Measurements from ENCODE around the gene FAM83C.

FAM83C gene

GRCh38 chr20:35240811-35241293, 51.4 kb downstream of the FAM83C start:
- H3K4me3 Mint-ChIP-seq, result no peak overlapping the region
- no peaks in the 10 kb centered on the region for H3K4me1 Mint-ChIP-seq
- H3K27me3 Mint-ChIP-seq, result peaks cover 12% of the 10 kb centered on the region
- H3K36me3 Mint-ChIP-seq, result peaks cover 23% of the 10 kb centered on the region
- DNase-seq (ENCODE audit: low spot score in 2 of 2) (no peak), ATAC-seq (ENCODE audit: low read depth) (no peak)
- no peaks in the 10 kb centered on the region for H3K9me3 Mint-ChIP-seq
- no peak overlapping the region for H3K27ac Mint-ChIP-seq

GRCh38 chr20:35240083-35240810, 52.0 kb downstream of the FAM83C start:
- H3K27ac Mint-ChIP-seq, result no peak overlapping the region
- H3K4me3 Mint-ChIP-seq, result no peak overlapping the region
- no peaks in the 10 kb centered on the region for H3K9me3 Mint-ChIP-seq
- DNase-seq (ENCODE audit: low spot score in 2 of 2) (no peak), ATAC-seq (ENCODE audit: low read depth) (no peak)
- H3K27me3 Mint-ChIP-seq, result peaks cover 12% of the 10 kb centered on the region
- H3K4me1 Mint-ChIP-seq, result no peaks in the 10 kb centered on the region
- peaks cover 26% of the 10 kb centered on the region for H3K36me3 Mint-ChIP-seq

- Mint-ChIP-seq H3K4me1 (no peaks in the 10 kb centered on the region), H3K27ac (no peak overlapping the region), H3K36me3 (peaks cover 34% of the 10 kb centered on the region), H3K27me3 (peaks cover 19% of the 10 kb centered on the region), H3K9me3 (no peaks in the 10 kb centered on the region), H3K4me3 (no peak overlapping the region)
- DNase-seq (ENCODE audit: low spot score in 2 of 2), result no peak
- ATAC-seq (ENCODE audit: low read depth), result no peak
Measured at GRCh38 chr20:35238735-35239134, 53.5 kb downstream of the FAM83C start.

- H3K4me1 Mint-ChIP-seq, result no peaks in the 10 kb centered on the region
- ATAC-seq (ENCODE audit: low read depth), result no peak
- H3K27ac Mint-ChIP-seq, result no peak overlapping the region
- no peaks in the 10 kb centered on the region for H3K9me3 Mint-ChIP-seq
- DNase-seq (ENCODE audit: low spot score in 2 of 2), result no peak
- no peak overlapping the region for H3K4me3 Mint-ChIP-seq
- H3K27me3 Mint-ChIP-seq, result peaks cover 18% of the 10 kb centered on the region
- H3K36me3 Mint-ChIP-seq, result peaks cover 34% of the 10 kb centered on the region
Measured at GRCh38 chr20:35238170-35238569, 54.1 kb downstream of the FAM83C start.

- Mint-ChIP-seq H3K27me3 (peaks cover 18% of the 10 kb centered on the region), H3K9me3 (no peaks in the 10 kb centered on the region), H3K27ac (no peak overlapping the region), H3K4me1 (no peaks in the 10 kb centered on the region), H3K4me3 (no peak overlapping the region), H3K36me3 (peaks cover 35% of the 10 kb centered on the region)
- DNase-seq (ENCODE audit: low spot score in 2 of 2), result no peak
- ATAC-seq (ENCODE audit: low read depth), result no peak
Measured at GRCh38 chr20:35237486-35237885, 54.7 kb downstream of the FAM83C start.

GRCh38 chr20:35235881-35236280, 56.3 kb downstream of the FAM83C start:
- Mint-ChIP-seq H3K4me3 (no peak overlapping the region), H3K36me3 (peaks cover 44% of the 10 kb centered on the region), H3K27me3 (peaks cover 19% of the 10 kb centered on the region), H3K27ac (no peak overlapping the region), H3K4me1 (no peaks in the 10 kb centered on the region), H3K9me3 (no peaks in the 10 kb centered on the region)
- ATAC-seq (ENCODE audit: low read depth) (no peak), DNase-seq (ENCODE audit: low spot score in 2 of 2) (no peak)
